Measurements from ENCODE around the gene LRRC30.
"Not testable (repeated sequence)": the region's sequence is repeated elsewhere in the genome, so short reads cannot be mapped to it uniquely, and the experiment has no call there.

The LRRC30 gene

DNA sequence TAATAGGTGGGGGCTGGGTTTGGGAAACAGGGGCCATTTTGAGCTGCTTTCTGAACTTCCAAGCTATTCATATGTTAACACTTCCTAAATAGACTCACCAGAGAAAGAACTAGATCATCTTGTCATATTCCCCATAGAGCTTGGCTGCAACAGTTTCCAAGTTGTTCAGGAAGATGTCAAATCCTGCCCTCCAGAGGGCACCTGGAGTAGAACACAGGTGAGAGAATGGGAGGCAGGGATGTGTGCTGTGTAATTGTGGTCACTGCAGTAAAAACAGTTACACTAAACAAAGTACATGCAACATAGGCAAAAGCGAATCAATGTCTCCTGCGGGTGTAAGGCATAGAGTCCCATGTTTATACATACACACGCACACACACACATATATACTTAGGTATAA is 34.5 kb upstream of the LRRC30 start:
- Histone ChIP-seq H3K27me3 (no peaks in the 10 kb centered on the region), H3K4me3 (no peak overlapping the region), H3K9me3 (no peaks in the 10 kb centered on the region), H3K27ac (no peak overlapping the region), H3K4me1 (no peaks in the 10 kb centered on the region), H3K36me3 (no peaks in the 10 kb centered on the region)
- intact Hi-C loops (cut with DNase I; ENCODE audit: low total_unique reads) = no loop called here
- TF ChIP-seq, protein P1, sequence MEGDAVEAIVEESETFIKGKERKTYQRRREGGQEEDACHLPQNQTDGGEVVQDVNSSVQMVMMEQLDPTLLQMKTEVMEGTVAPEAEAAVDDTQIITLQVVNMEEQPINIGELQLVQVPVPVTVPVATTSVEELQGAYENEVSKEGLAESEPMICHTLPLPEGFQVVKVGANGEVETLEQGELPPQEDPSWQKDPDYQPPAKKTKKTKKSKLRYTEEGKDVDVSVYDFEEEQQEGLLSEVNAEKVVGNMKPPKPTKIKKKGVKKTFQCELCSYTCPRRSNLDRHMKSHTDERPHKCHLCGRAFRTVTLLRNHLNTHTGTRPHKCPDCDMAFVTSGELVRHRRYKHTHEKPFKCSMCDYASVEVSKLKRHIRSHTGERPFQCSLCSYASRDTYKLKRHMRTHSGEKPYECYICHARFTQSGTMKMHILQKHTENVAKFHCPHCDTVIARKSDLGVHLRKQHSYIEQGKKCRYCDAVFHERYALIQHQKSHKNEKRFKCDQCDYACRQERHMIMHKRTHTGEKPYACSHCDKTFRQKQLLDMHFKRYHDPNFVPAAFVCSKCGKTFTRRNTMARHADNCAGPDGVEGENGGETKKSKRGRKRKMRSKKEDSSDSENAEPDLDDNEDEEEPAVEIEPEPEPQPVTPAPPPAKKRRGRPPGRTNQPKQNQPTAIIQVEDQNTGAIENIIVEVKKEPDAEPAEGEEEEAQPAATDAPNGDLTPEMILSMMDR (IDR thresholded peaks at IDR 0.05) = no peak
- no peak for DNase-seq

DNA sequence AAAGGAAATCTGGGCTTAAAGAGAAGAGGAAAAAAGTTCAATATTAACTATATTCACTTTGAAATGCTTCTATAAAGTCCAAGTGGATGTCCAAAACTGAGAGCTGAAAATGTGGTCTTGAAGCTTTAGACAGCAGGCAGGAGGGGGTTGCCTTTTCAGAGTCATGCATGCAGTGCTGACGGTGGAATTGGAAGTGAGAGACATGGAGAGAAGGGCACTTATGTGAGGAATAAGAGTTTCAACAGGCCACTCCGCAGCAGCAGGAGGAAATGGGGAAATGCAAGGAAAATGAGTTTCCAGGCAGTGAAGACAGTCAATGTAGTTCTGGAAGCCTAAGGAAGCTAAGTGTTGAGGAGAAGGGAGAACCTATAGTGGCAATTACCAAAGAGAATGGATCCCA is 33.0 kb upstream of the LRRC30 start:
- Histone ChIP-seq H3K4me1 (no peaks in the 10 kb centered on the region), H3K4me3 (no peak overlapping the region), H3K9me3 (no peaks in the 10 kb centered on the region), H3K36me3 (no peaks in the 10 kb centered on the region), H3K27me3 (no peaks in the 10 kb centered on the region), H3K27ac (no peak overlapping the region)
- DNase-seq = no peak
- TF ChIP-seq, protein P1 (IDR thresholded peaks at IDR 0.05) = no peak
- intact Hi-C loops (cut with DNase I; ENCODE audit: low total_unique reads) = no loop called here

DNA sequence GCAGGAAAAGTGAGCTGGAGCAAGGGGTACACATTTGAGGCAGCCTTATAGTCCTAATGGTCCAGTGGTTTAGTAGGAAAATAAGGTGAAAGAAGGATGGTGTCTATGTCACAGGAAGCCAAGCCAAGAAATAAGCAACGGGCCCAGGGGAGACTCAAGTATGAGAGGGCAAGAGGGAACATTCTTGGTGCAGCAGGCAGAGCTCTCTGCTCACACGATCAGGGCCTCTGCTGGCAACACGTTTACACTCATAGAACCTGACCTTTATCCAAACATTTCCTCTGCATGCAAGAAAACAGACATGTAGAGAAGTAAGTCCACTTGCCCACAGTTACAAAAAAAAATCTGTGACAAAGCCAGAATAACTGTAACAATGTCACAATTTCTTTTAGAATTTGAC is 32.6 kb upstream of the LRRC30 start:
- Histone ChIP-seq H3K4me1 (no peaks in the 10 kb centered on the region), H3K9me3 (no peaks in the 10 kb centered on the region), H3K4me3 (no peak overlapping the region), H3K27me3 (no peaks in the 10 kb centered on the region), H3K27ac (no peak overlapping the region), H3K36me3 (no peaks in the 10 kb centered on the region)
- intact Hi-C loops (cut with DNase I; ENCODE audit: low total_unique reads) = no loop called here
- TF ChIP-seq, protein P1 (IDR thresholded peaks at IDR 0.05) = no peak
- no peak for DNase-seq

DNA sequence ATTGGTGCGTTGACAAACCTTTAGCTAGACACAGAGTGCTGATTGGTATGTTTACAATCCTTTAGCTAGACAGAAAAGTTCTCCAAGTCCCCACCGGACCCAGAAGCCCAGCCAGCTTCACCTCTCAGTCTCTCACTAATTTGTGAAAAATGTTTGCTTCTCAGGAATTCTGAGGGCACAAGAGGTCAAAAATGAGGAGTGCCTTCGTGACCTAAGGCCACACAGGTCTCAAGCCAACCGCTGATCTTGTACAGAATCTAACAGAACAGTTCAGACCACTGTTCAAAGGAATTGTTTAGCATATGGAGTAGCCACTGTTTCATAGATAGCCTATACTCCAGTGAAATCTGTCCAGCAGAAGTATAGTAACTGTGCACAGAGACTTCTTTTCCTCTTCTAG is 29.8 kb upstream of the LRRC30 start:
- no peaks in the 10 kb centered on the region for H3K36me3 ChIP-seq
- H3K27ac ChIP-seq = no peak overlapping the region
- H3K4me3 ChIP-seq = no peak overlapping the region
- no peak for DNase-seq
- intact Hi-C loops (cut with DNase I; ENCODE audit: low total_unique reads) = no loop called here
- no peaks in the 10 kb centered on the region for H3K9me3 ChIP-seq
- H3K4me1 ChIP-seq = peaks cover 0 to 13% (median 10%) of the 10 kb centered on the region in 4 donors
- TF ChIP-seq, protein P1 (IDR thresholded peaks at IDR 0.05) = no peak
- H3K27me3 ChIP-seq = no peaks in the 10 kb centered on the region

DNA sequence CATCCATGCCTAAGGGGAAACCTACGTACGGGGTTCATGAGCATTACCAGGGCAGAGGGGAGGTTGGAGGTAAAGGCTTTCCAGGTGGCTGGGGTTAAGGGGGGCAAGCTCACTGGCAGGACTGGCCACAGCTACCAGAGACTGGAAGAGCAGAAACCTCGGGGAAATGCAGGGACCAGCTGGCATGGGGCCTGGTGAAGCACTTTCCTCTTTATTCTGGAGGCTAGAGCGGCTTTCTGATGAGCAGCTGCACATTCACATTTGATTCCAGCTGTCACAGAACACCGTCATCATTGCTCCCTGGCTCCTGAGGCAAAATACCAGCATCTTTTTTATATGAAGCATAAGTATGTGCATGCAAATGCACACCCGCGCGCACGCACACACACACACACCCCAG is 28.7 kb upstream of the LRRC30 start:
- Histone ChIP-seq H3K27me3 (no peaks in the 10 kb centered on the region), H3K4me3 (no peak overlapping the region), H3K36me3 (no peaks in the 10 kb centered on the region), H3K9me3 (no peaks in the 10 kb centered on the region), H3K4me1 (peaks cover 0 to 20% (median 13%) of the 10 kb centered on the region in 4 donors), H3K27ac (no peak overlapping the region)
- no peak for DNase-seq
- intact Hi-C loops (cut with DNase I; ENCODE audit: low total_unique reads) = no loop called here
- TF ChIP-seq, protein P1 (IDR thresholded peaks at IDR 0.05) = no peak

DNA sequence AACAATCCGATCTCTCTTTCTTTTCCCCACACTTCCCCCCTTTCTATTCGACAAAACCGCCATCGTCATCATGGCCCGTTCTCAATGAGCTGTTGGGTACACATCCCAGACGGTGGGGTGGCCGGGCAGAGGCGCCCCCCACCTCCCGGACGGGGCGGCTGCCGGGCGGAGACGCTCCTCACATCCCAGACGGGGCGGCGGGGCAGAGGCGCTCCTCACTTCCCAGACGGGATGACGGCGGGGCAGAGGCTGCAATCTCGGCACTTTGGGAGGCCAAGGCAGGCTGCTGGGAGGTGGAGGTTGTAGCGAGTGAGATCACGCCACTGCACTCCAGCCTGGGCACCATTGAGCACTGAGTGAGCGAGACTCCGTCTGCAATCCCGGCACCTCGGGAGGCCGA is 27.3 kb upstream of the LRRC30 start:
- DNase-seq; intact Hi-C loops (cut with DNase I; ENCODE audit: low total_unique reads); H3K27me3 ChIP-seq; H3K9me3 ChIP-seq; H3K27ac ChIP-seq; H3K36me3 ChIP-seq; H3K4me3 ChIP-seq: not testable (repeated sequence)
- peaks cover 0 to 29% (median 13%) of the 10 kb centered on the region in 4 donors for H3K4me1 ChIP-seq
